NCI-H2171 treated with DMSO at 0.1 percent for 48 hours (cell line): Measurements from ENCODE around the gene PCDHB1.
A peak's percentile ranks its signal among the peaks of the same experiment; 100 is the strongest.

Experiments used
- DNase-seq: peaks from one replicate; lab custom pipeline; 2025; lab: John Stamatoyannopoulos, UW

Gene PCDHB1, protein sequence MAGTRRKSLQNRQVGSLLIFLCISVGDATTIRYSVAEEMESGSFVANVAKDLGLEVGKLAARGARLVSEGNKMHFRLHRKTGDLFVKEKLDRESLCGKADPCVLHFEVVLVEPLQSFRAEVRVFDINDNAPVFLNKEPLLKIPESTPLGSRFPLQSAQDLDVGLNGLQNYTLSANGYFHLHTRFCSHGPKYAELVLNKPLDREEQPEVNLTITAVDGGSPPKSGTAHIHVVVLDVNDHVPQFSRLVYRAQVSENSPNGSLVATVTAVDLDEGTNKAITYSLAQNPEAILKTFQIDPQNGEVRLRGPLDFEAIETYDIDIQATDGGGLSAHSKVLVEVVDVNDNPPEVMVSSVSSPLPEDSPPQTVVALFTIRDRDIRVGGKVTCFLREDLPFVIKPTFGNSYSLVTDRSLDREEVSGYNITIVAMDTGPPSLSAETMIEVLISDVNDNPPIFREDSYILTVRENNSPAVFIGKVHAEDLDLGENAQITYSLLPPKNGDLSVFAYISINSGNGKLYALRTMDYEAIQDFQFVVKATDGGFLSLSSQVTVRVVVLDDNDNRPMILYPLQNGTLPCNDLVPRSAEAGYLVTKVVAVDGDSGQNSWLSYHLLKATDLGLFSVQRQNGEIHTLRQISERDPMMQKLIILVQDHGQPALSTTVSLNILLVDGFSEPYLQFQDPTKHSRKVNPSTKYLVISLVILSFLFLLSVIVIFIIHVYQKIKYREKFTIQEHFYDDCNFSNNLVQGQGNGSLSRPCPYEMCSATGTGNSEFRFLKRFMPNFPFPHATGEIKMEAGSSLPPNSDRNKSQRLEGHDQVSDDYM

DNA sequence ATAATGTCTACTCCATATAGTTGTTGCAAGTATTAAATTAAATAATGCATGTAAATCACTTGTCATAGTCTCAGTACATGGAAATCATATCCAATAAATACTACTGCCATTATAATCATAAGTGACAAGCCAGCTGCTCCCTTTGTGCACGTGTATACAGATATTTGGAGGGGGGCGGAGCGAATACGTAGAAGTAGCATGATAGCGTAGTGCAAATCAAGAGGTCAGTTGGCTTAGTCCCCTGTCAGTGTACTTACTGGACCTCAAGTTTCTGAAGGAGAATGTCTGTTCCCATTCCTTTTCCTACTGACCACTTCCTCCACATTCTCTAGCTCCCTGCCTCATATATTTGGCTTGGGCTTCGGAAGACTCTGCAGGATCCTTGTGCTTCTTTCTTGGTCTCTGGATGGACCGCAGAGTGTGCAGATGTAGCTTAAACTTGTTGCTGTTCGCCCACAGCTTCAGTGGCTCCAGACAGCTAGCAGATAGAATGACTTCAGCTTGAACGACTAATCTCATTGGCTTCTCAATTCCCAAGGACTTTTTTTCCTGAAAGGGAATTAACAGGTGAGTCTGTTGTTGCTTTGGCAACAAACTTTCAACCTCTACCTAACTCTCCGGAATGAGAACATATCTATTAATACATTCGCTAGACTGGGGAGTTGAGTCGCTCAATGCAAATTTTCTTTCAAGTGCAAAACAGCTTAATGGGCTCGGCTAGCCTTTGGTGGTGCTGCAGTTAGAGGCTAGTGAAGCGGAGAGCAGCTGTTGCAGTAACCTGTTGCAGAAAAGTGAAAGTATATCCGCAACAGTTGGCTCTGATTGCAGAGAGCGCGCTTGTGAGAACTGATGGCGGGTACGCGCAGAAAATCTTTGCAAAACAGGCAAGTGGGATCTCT lies at the start of gene PCDHB1:
Gene PCDHB1, plus strand, starts transcription at position 753 of the 899 bp plus-strand sequence. Its CDS starts 97 bp downstream, at position 850.
- DNase-seq = peak; percentile 54

DNA sequence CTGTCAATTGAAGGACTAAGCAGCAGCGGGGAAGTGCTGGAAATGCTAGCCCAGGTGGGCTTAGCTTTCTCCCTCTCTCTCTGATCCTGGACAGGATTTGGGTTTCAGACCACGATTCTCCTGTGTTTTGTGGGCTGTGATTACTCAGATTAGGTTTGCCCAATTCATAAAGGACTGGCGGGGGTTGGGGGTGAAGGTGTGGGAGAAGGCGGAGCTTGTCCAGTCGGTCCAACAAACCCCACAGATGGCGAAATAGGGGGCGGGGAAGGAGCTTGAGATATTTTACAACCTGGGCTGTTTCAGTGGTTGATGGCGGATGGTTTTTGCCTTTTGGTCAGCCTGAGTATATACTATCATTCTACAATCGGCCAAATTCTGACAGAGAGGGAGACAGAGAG lies 49.7 kb upstream of the PCDHB1 start:
- DNase-seq = no peak

DNA sequence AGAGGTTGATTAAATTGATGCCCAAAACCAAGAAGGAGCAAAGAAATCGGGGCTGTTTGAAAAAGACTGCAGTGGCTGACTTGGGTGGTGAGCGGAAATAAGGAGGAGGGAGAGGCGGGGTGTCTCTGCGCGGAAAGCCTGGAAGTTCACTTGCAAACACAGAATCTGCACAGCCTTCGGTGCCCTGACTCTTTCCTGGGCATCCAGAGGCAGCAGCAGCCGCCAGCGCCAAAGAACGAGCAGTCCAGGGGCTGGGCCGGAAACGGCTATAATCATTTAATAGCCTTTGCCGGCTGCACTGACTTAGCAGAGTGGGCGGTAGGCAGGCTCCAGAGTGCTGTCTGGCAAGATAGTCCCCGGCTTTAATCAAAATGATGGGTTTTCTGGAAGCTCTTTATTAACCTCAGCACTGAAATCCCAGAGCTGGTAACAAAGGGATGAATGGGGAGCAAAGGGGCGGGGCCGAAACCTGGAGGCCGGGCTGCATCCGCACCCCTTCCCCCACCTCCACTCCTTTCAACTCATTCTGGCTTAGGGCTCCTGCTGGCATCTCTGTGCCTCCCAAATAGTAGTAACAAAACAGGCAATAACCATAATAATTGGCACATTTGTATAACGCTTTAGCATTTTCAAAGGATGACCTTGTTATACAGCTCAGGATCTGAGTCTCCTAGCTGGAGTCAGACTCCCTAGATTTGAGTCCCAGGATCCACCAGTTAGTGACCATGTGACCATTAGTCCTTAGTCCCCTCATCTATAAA lies 49.1 kb upstream of the PCDHB1 start:
- no peak for DNase-seq

DNA sequence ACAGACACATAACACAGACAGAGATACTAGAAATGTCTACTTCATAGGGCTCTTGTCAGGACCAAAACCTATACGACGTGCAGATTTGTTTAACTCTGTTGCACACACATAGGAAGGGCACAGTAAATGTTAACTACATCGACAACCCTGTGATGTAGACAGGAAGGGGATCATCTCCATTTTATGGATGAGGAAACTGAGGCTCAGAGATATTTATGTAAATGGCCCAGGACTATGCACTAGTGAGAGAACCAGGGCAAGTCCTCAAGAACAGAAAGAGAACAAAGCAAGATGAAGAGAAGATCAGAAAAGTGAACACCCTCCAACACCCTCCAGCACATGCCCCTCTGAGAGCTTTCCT lies 48.6 kb upstream of the PCDHB1 start:
- DNase-seq = no peak

- no peak for DNase-seq
Observed at GRCh38 chr5:141003031-141003430, 48.1 kb upstream of the PCDHB1 start.

GRCh38 chr5:141003791-141004611 lies 47.2 kb upstream of the PCDHB1 start:
- DNase-seq = no peak

DNA sequence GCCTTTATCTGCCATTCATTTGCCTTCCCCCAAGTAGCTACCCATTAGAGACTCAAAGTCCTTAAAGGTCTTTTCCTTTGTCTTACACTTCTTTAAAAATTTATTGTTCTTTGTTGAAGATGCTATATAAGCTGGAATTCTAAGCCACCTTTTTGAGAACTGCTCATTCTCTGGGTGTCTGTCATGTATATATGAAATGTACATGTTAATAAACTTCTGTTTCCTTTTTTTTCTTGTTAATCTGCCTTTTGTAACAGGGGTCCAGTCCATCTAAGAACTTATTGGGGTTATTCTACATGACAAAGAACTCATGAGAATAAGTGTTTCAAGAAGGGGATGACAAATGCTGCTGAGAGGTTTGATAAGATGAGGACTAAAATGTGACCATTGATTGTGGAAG lies 43.4 kb upstream of the PCDHB1 start:
- DNase-seq = no peak

DNA sequence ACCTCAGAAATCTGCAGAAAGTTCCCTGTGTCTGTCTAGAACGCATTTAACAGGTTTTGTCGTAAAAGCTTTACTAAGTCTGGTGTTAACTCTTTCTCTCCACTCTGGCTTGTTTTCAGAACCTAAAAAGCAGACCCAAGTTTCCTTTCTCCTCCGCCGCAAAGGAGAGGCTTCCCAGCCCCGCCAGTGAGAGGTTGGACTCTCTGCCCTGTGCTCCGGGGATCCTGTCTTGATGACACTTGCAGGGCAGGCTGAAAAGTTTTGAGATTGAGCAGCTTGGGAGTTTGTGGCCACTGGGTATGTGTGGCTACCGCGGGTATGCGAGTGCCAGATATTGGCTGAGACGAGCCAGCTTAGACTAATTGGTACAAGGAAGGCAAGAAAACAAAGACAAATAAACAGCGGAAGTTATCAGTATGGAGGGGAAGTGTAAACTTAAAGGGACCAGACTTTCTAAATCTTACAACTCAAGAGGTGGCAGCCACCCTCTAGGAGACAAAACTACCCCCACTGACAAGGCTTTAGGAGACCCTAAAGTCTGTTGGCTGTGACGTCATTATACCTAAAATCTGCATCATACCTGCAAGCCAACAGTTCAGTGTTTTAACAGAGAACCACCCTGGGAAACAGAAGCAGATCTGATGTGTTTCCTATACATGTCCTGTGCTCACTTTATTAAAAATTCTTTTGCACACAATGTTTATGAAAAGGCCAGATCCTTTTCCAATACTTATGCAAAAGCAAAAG lies 41.0 kb upstream of the PCDHB1 start:
- no peak for DNase-seq

DNA sequence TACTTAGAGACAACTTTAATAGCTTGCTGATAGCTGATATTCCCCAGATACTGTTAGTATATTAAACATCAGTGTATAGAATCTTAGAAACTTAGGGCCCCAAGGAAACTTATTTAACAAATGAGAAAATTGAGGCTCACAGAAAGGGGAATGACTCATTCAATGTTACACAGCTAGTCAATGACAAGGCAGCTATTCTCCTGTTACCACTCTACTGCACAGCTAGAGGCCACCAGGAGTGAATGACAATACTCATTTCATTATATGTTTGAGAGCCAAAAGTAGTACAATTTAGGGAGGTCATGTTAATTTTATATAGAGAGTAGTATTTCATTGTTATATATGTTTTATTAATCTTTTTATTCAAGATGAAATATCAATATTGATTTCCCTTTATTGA lies 33.2 kb upstream of the PCDHB1 start:
- DNase-seq = no peak

DNA sequence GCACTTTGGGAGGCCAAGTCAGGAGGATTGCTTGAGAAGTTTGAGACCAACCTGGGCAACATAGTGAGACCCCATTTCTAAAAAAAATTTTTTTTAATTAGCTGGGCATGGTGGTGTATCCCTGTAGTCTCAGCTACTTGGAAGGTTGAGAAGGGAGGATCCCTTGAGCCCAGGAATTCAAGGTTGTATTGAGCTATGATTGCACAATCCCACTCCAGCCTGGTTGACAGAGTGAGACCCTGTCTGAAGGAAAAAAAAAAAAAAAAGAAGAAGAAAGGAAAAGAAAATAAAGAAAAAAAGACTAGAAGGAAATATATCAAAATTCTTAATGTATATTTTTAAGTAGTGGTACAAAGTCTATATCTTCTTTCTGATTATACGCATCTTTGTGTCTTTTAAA lies 28.8 kb upstream of the PCDHB1 start:
- no peak for DNase-seq

DNA sequence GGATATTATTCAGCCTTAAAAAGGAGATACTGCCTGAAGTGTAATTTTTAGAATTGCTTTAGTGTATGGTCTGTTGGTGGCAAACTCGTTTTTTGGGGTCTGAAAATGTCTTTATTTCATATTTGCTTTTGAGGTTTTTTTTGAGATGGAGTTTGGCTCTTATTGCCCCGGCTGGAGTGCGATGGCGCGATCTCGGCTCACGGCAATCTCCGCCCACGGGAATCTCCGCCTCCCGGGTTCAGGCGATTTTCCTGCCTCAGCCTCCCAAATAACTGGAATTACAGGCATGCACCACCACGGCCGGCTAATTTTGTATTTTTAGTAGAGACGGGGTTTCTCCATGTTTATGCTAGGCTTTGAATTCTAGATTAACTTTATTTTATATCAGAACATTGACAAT lies 20.2 kb upstream of the PCDHB1 start:
- DNase-seq = no peak

GRCh38 chr5:141032626-141033025 lies 18.5 kb upstream of the PCDHB1 start:
- DNase-seq = no peak

GRCh38 chr5:141039061-141039460 lies 12.1 kb upstream of the PCDHB1 start:
- no peak for DNase-seq

DNA sequence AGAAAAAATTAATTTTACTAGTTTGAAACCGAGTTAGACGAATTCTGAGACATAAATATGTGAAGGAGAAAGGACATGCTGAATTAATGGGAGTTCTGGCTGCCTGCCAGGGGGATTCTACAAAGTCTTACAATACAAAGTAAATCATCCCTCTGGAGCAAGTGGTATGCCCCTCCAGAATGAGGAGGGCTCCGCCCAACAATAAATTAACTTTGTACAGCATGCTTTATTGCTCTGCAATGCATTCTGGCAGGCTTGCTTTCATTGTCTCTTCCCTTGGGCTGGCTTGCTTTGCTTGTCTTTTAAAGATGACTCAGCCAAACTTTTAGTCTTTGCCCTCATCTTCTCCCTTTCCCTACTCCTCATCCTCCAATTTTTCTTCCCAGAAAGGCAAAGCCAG lies 11.7 kb upstream of the PCDHB1 start:
- DNase-seq = peak; percentile 64

DNA sequence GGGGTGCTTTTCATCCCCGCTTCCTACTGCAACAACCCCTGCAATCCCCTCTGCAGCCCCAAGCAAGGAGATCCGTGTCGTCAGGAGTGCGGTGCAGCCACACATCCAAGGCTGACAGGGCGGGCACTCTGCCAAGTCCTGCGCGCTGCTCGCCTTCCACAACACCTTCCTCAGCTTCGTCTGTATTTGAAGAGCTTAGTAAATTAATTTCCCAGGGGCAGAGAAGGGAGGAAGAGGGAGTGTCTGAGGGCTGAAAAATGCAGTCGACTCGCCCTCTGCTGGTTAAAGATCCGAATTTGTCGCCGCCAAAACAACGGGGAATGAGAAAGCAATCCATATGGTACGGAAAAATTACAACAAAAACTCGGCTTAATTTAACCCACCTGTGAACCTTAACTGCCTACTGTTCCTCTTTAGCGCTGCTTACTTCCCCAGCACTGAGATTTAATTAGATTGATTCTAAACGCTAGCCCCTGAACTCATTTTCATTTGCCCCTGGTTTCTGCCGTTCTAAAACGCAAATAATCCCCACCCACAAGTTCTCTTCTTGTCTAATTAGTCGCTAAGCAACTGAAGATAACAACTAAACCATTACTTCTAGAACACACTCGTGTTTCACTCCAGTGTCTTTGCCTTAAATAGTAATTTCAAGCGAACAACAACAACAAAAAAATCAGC lies 10.9 kb upstream of the PCDHB1 start:
- peak; percentile 93 for DNase-seq

DNA sequence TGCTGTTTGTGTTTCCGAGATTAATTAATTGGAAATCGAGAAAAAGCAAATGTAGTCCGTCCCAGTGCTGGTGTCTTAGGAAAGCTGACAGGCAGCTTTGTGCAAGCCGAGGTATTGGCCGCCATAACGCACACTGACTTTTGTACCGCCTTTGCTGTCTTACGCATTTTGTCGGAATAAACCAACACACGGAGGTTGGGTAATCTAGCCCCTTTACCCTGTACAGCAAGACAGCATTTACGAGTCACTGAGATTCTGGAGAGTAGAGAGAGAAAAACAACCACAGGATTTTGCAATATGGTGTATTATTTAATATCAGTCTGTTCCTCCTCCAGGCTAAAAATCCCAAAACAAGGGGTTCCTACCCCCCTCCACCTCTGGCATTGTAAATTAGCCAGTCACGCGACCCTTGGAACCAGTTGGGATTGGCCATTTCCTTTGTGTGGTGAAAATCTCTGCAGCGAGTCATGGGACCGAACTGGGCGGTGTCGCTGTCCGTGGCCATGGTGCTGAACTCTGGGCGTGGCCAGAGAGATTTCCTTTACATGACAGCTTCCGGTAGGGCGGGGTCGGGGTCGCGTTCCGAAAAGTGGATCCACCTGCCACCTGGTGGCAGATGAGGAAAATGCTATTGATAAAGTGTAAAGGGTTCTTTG lies 10.3 kb upstream of the PCDHB1 start:
- DNase-seq = peak; percentile 95

DNA sequence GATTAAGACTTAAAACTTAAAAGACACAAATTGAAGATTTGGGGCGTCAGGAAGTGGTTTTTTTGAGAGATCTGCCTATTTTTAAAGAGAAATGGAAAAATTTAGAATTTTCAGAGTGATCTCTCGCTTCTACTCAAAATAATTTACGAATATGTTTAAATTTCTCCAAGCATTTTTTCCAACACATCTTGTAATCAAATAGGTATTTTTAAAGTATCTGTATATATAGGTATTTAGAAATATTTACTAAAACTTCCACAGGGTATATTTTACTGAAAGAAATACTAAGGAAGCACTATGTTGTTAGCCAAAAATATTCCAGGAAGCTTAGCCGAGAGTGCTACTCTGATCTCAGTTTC lies 9.8 kb upstream of the PCDHB1 start:
- DNase-seq = no peak

DNA sequence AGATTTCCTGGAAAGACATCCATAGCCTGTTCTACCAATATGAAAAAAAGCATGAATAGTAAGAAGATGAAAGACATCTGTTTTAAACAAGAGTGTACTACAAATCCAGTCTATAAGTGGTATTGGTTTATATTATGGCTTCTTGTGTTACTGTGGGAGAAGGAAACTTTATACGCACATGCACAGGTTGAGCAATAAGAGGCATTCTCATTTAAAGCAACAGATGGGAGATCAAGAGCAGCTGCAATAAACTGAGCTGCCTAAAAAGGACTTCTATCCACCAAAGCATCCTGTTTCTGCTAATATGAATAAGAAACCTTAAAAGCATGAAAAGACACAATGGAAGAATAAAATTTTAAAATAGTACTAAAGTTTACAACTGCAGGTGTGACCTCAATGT lies 8.6 kb upstream of the PCDHB1 start:
- peak; percentile 92 for DNase-seq

DNA sequence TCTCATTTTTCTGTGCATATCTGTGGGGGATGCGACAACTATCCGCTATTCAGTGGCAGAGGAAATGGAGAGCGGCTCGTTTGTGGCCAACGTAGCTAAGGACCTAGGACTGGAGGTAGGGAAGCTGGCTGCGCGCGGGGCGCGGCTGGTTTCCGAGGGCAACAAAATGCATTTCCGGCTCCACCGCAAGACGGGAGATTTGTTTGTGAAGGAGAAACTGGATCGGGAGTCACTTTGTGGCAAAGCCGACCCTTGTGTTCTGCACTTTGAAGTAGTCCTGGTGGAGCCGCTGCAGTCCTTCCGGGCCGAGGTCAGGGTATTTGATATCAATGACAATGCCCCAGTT lies 320 bp downstream of the PCDHB1 start:
- DNase-seq = no peak
